ENCODE data around the gene CDC42SE2. TPM values are rescaled to one million over a fixed set of nuclear protein-coding genes. Genes with fewer than 3 reads are reported as not detected.

CDC42SE2 gene
- total RNA-seq, 1 donor from 2014 or later, result 27.7 TPM

GRCh38 chr5:131355971-131356528 lies 92.2 kb downstream of the CDC42SE2 start:
- Histone ChIP-seq H3K36me3 (ENCODE audit: control insufficient read depth in 3 of 3, insufficient read depth in 3 of 3, low read length in 3 of 3) (peaks cover 0 to 8% (median 8%) of the 10 kb centered on the region in 3 donors), H3K9ac (ENCODE audit: low read depth in 1 of 3, low read length in 3 of 3) (no peak overlapping the region), H3K27ac (ENCODE audit: low read depth, low read length) (no peak overlapping the region), H3K27me3 (ENCODE audit: control insufficient read depth in 3 of 3, insufficient read depth in 3 of 3, low read length in 3 of 3) (no peaks in the 10 kb centered on the region), H3K9me3 (ENCODE audit: control insufficient read depth in 3 of 3, low read length in 3 of 3) (no peaks in the 10 kb centered on the region), H3K4me3 (ENCODE audit: low read length in 3 of 3) (no peak overlapping the region), H3K4me1 (ENCODE audit: control insufficient read depth in 3 of 3, insufficient read depth in 3 of 3, low read length in 3 of 3) (peaks cover 0 to 3% (median 3%) of the 10 kb centered on the region in 3 donors)

- Histone ChIP-seq H3K4me3 (ENCODE audit: low read length in 3 of 3) (no peak overlapping the region), H3K4me1 (ENCODE audit: control insufficient read depth in 3 of 3, insufficient read depth in 3 of 3, low read length in 3 of 3) (peaks cover 0 to 3% (median 3%) of the 10 kb centered on the region in 3 donors), H3K27ac (ENCODE audit: low read depth, low read length) (no peak overlapping the region)
Observed at GRCh38 chr5:131356619-131357018, 92.8 kb downstream of the CDC42SE2 start.

GRCh38 chr5:131357739-131358561 lies 94.1 kb downstream of the CDC42SE2 start:
- Histone ChIP-seq H3K4me1 (ENCODE audit: control insufficient read depth in 3 of 3, insufficient read depth in 3 of 3, low read length in 3 of 3) (peaks cover 0 to 3% (median 3%) of the 10 kb centered on the region in 3 donors), H3K36me3 (ENCODE audit: control insufficient read depth in 3 of 3, insufficient read depth in 3 of 3, low read length in 3 of 3) (peaks cover 0 to 12% (median 8%) of the 10 kb centered on the region in 3 donors), H3K27me3 (ENCODE audit: control insufficient read depth in 3 of 3, insufficient read depth in 3 of 3, low read length in 3 of 3) (no peaks in the 10 kb centered on the region), H3K4me3 (ENCODE audit: low read length in 3 of 3) (no peak overlapping the region), H3K9me3 (ENCODE audit: control insufficient read depth in 3 of 3, low read length in 3 of 3) (no peaks in the 10 kb centered on the region), H3K27ac (ENCODE audit: low read depth, low read length) (no peak overlapping the region), H3K9ac (ENCODE audit: low read depth in 1 of 3, low read length in 3 of 3) (no peak overlapping the region)

More at GRCh38 chr5:131356619-131357018, 92.8 kb downstream of the CDC42SE2 start:
- no peak overlapping the region for H3K9ac ChIP-seq (ENCODE audit: low read depth in 1 of 3, low read length in 3 of 3)
- peaks cover 0 to 8% (median 8%) of the 10 kb centered on the region in 3 donors for H3K36me3 ChIP-seq (ENCODE audit: control insufficient read depth in 3 of 3, insufficient read depth in 3 of 3, low read length in 3 of 3)
- H3K9me3 ChIP-seq (ENCODE audit: control insufficient read depth in 3 of 3, low read length in 3 of 3), result no peaks in the 10 kb centered on the region
- no peaks in the 10 kb centered on the region for H3K27me3 ChIP-seq (ENCODE audit: control insufficient read depth in 3 of 3, insufficient read depth in 3 of 3, low read length in 3 of 3)

- no peaks in the 10 kb centered on the region for H3K9me3 ChIP-seq (ENCODE audit: control insufficient read depth in 3 of 3, low read length in 3 of 3)
- H3K4me3 ChIP-seq (ENCODE audit: low read length in 3 of 3), result no peak overlapping the region
- no peak overlapping the region for H3K9ac ChIP-seq (ENCODE audit: low read depth in 1 of 3, low read length in 3 of 3)
- H3K27ac ChIP-seq (ENCODE audit: low read depth, low read length), result no peak overlapping the region
- peaks cover 0 to 12% (median 8%) of the 10 kb centered on the region in 3 donors for H3K36me3 ChIP-seq (ENCODE audit: control insufficient read depth in 3 of 3, insufficient read depth in 3 of 3, low read length in 3 of 3)
- H3K4me1 ChIP-seq (ENCODE audit: control insufficient read depth in 3 of 3, insufficient read depth in 3 of 3, low read length in 3 of 3), result no peaks in the 10 kb centered on the region
- no peaks in the 10 kb centered on the region for H3K27me3 ChIP-seq (ENCODE audit: control insufficient read depth in 3 of 3, insufficient read depth in 3 of 3, low read length in 3 of 3)
Observed at GRCh38 chr5:131361677-131362315, 97.9 kb downstream of the CDC42SE2 start.

GRCh38 chr5:131363811-131364506 lies 100.1 kb downstream of the CDC42SE2 start:
- Histone ChIP-seq H3K4me1 (ENCODE audit: control insufficient read depth in 3 of 3, insufficient read depth in 3 of 3, low read length in 3 of 3) (no peaks in the 10 kb centered on the region), H3K4me3 (ENCODE audit: low read length in 3 of 3) (no peak overlapping the region), H3K36me3 (ENCODE audit: control insufficient read depth in 3 of 3, insufficient read depth in 3 of 3, low read length in 3 of 3) (peaks cover 0 to 14% (median 8%) of the 10 kb centered on the region in 3 donors), H3K27ac (ENCODE audit: low read depth, low read length) (no peak overlapping the region), H3K9me3 (ENCODE audit: control insufficient read depth in 3 of 3, low read length in 3 of 3) (no peaks in the 10 kb centered on the region), H3K9ac (ENCODE audit: low read depth in 1 of 3, low read length in 3 of 3) (no peak overlapping the region), H3K27me3 (ENCODE audit: control insufficient read depth in 3 of 3, insufficient read depth in 3 of 3, low read length in 3 of 3) (no peaks in the 10 kb centered on the region)

- Histone ChIP-seq H3K9ac (ENCODE audit: low read depth in 1 of 3, low read length in 3 of 3) (no peak overlapping the region), H3K4me3 (ENCODE audit: low read length in 3 of 3) (no peak overlapping the region), H3K36me3 (ENCODE audit: control insufficient read depth in 3 of 3, insufficient read depth in 3 of 3, low read length in 3 of 3) (peaks cover 0 to 9% (median 3%) of the 10 kb centered on the region in 3 donors), H3K9me3 (ENCODE audit: control insufficient read depth in 3 of 3, low read length in 3 of 3) (no peaks in the 10 kb centered on the region), H3K27me3 (ENCODE audit: control insufficient read depth in 3 of 3, insufficient read depth in 3 of 3, low read length in 3 of 3) (no peaks in the 10 kb centered on the region), H3K4me1 (ENCODE audit: control insufficient read depth in 3 of 3, insufficient read depth in 3 of 3, low read length in 3 of 3) (no peaks in the 10 kb centered on the region), H3K27ac (ENCODE audit: low read depth, low read length) (no peak overlapping the region)
Observed at GRCh38 chr5:131364507-131365050, 100.7 kb downstream of the CDC42SE2 start.

GRCh38 chr5:131366428-131366827 lies 102.6 kb downstream of the CDC42SE2 start:
- Histone ChIP-seq H3K4me3 (ENCODE audit: low read length in 3 of 3) (no peak overlapping the region), H3K36me3 (ENCODE audit: control insufficient read depth in 3 of 3, insufficient read depth in 3 of 3, low read length in 3 of 3) (peaks cover 0 to 6% (median 0%) of the 10 kb centered on the region in 3 donors), H3K9me3 (ENCODE audit: control insufficient read depth in 3 of 3, low read length in 3 of 3) (no peaks in the 10 kb centered on the region)

GRCh38 chr5:131367219-131367860 lies 103.5 kb downstream of the CDC42SE2 start:
- no peaks in the 10 kb centered on the region for H3K9me3 ChIP-seq (ENCODE audit: control insufficient read depth in 3 of 3, low read length in 3 of 3)
- H3K27me3 ChIP-seq (ENCODE audit: control insufficient read depth in 3 of 3, insufficient read depth in 3 of 3, low read length in 3 of 3), result no peaks in the 10 kb centered on the region

More at GRCh38 chr5:131366428-131366827, 102.6 kb downstream of the CDC42SE2 start:
- Histone ChIP-seq H3K9ac (ENCODE audit: low read depth in 1 of 3, low read length in 3 of 3) (no peak overlapping the region), H3K4me1 (ENCODE audit: control insufficient read depth in 3 of 3, insufficient read depth in 3 of 3, low read length in 3 of 3) (no peaks in the 10 kb centered on the region), H3K27me3 (ENCODE audit: control insufficient read depth in 3 of 3, insufficient read depth in 3 of 3, low read length in 3 of 3) (no peaks in the 10 kb centered on the region), H3K27ac (ENCODE audit: low read depth, low read length) (no peak overlapping the region)

GRCh38 chr5:131368866-131369265 lies 105.0 kb downstream of the CDC42SE2 start:
- Histone ChIP-seq H3K36me3 (ENCODE audit: control insufficient read depth in 3 of 3, insufficient read depth in 3 of 3, low read length in 3 of 3) (peaks cover 0 to 2% (median 0%) of the 10 kb centered on the region in 3 donors), H3K9me3 (ENCODE audit: control insufficient read depth in 3 of 3, low read length in 3 of 3) (no peaks in the 10 kb centered on the region), H3K4me3 (ENCODE audit: low read length in 3 of 3) (no peak overlapping the region), H3K9ac (ENCODE audit: low read depth in 1 of 3, low read length in 3 of 3) (no peak overlapping the region), H3K27me3 (ENCODE audit: control insufficient read depth in 3 of 3, insufficient read depth in 3 of 3, low read length in 3 of 3) (no peaks in the 10 kb centered on the region), H3K4me1 (ENCODE audit: control insufficient read depth in 3 of 3, insufficient read depth in 3 of 3, low read length in 3 of 3) (no peaks in the 10 kb centered on the region), H3K27ac (ENCODE audit: low read depth, low read length) (no peak overlapping the region)

More at GRCh38 chr5:131367219-131367860, 103.5 kb downstream of the CDC42SE2 start:
- H3K4me3 ChIP-seq (ENCODE audit: low read length in 3 of 3), result no peak overlapping the region
- no peak overlapping the region for H3K27ac ChIP-seq (ENCODE audit: low read depth, low read length)
- H3K9ac ChIP-seq (ENCODE audit: low read depth in 1 of 3, low read length in 3 of 3), result no peak overlapping the region
- H3K4me1 ChIP-seq (ENCODE audit: control insufficient read depth in 3 of 3, insufficient read depth in 3 of 3, low read length in 3 of 3), result no peaks in the 10 kb centered on the region
- peaks cover 0 to 2% (median 0%) of the 10 kb centered on the region in 3 donors for H3K36me3 ChIP-seq (ENCODE audit: control insufficient read depth in 3 of 3, insufficient read depth in 3 of 3, low read length in 3 of 3)

Measured in skeletal muscle tissue (tissue), 4 donors.